Calu3 (cell line): ENCODE results near the gene FBXW11. TPM values are rescaled to one million over a fixed set of nuclear protein-coding genes. Genes with fewer than 3 reads are reported as not detected.
"Not testable (repeated sequence)": the region's sequence is repeated elsewhere in the genome, so short reads cannot be mapped to it uniquely, and the experiment has no call there.

ENCODE experiments used
- BruUV-seq: library from RNA; stranded (reverse); fragments of 400-500 nt; replicated peaks from 2 replicates; lab custom pipeline; 2021; lab: Mats Ljungman, UMichigan
- CTCF ChIA-PET: fragments of 300-600 bp; sonication (Branson Sonifier 250); formaldehyde crosslinking; loops from one replicate; lab custom pipeline; 2022; ENCODE audit warnings: antibody characterized with exemption; lab: Charles Lee
- DNase-seq: peaks from one replicate; pipeline ENCODE4 v3.0.0; 2022
- H3K27ac Mint-ChIP-seq: one replicate; pipeline ENCODE4 v1.8.0; 2022; ENCODE audit warnings: mixed read lengths; ENCODE audit not compliant: unreplicated experiment
- H3K27me3 Mint-ChIP-seq: one replicate; pipeline ENCODE4 v1.8.0; 2022; ENCODE audit warnings: mixed read lengths; ENCODE audit not compliant: unreplicated experiment
- H3K36me3 Mint-ChIP-seq: one replicate; pipeline ENCODE4 v1.8.0; 2022; ENCODE audit warnings: mild to moderate bottlenecking, moderate library complexity, mixed read lengths; ENCODE audit not compliant: insufficient read depth, unreplicated experiment
- H3K4me1 Mint-ChIP-seq: one replicate; pipeline ENCODE4 v1.8.0; 2022; ENCODE audit warnings: mild to moderate bottlenecking, low read depth, mixed read lengths; ENCODE audit not compliant: unreplicated experiment
- H3K4me3 Mint-ChIP-seq: one replicate; pipeline ENCODE4 v1.8.0; 2022; ENCODE audit warnings: mild to moderate bottlenecking, low read depth, moderate library complexity, mixed read lengths; ENCODE audit not compliant: unreplicated experiment
- H3K9me3 Mint-ChIP-seq: one replicate; pipeline ENCODE4 v1.8.0; 2022; ENCODE audit warnings: low read depth, mixed read lengths; ENCODE audit not compliant: unreplicated experiment
- intact Hi-C: fragments of 100-400 bp; cut with micrococcal nuclease; formaldehyde crosslinking; loops from one replicate; pipeline ENCODE4 v1.10.0; 2022; ENCODE audit not compliant: unreplicated experiment
- total RNA-seq: library from RNA; stranded (reverse); gene quantifications from 2 replicates; pipeline ENCODE4 v1.2.3, GENCODE V29; 2022
- TF ChIP-seq, protein P1 (sequence below): fragments of 200-600 bp; IDR thresholded peaks from one replicate; pipeline ENCODE4 v1.8.0; 2022; ENCODE audit warnings: antibody characterized with exemption; ENCODE audit not compliant: unreplicated experiment

Gene FBXW11
- total RNA-seq, 1 experiment from 2014 or later = 63.3 TPM

GRCh38 chr5:172035049-172035448 is 28.6 kb upstream of the FBXW11 start:
- intact Hi-C loops = no loop called here
- TF ChIP-seq, protein P1, sequence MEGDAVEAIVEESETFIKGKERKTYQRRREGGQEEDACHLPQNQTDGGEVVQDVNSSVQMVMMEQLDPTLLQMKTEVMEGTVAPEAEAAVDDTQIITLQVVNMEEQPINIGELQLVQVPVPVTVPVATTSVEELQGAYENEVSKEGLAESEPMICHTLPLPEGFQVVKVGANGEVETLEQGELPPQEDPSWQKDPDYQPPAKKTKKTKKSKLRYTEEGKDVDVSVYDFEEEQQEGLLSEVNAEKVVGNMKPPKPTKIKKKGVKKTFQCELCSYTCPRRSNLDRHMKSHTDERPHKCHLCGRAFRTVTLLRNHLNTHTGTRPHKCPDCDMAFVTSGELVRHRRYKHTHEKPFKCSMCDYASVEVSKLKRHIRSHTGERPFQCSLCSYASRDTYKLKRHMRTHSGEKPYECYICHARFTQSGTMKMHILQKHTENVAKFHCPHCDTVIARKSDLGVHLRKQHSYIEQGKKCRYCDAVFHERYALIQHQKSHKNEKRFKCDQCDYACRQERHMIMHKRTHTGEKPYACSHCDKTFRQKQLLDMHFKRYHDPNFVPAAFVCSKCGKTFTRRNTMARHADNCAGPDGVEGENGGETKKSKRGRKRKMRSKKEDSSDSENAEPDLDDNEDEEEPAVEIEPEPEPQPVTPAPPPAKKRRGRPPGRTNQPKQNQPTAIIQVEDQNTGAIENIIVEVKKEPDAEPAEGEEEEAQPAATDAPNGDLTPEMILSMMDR = no peak
- H3K9me3 Mint-ChIP-seq = peaks cover 6% of the 10 kb centered on the region
- no peak overlapping the region for H3K27ac Mint-ChIP-seq
- peaks cover 4% of the 10 kb centered on the region for H3K4me1 Mint-ChIP-seq
- H3K27me3 Mint-ChIP-seq = peaks cover 16% of the 10 kb centered on the region
- H3K36me3 Mint-ChIP-seq = no peaks in the 10 kb centered on the region
- no peak for DNase-seq
- BruUV-seq = no TSS peak
- CTCF ChIA-PET = no interaction called here
- no peak overlapping the region for H3K4me3 Mint-ChIP-seq

- Mint-ChIP-seq H3K4me3 (no peak overlapping the region), H3K4me1 (no peaks in the 10 kb centered on the region), H3K36me3 (no peaks in the 10 kb centered on the region), H3K27me3 (peaks cover 30% of the 10 kb centered on the region), H3K27ac (no peak overlapping the region), H3K9me3 (peaks cover 6% of the 10 kb centered on the region)
- BruUV-seq = no TSS peak
- TF ChIP-seq, protein P1 = no peak
- no peak for DNase-seq
- intact Hi-C loops = no loop called here
- CTCF ChIA-PET = no interaction called here
These were observed 25.5 kb upstream of the FBXW11 start for GRCh38 chr5:172031894-172032461.

DNA sequence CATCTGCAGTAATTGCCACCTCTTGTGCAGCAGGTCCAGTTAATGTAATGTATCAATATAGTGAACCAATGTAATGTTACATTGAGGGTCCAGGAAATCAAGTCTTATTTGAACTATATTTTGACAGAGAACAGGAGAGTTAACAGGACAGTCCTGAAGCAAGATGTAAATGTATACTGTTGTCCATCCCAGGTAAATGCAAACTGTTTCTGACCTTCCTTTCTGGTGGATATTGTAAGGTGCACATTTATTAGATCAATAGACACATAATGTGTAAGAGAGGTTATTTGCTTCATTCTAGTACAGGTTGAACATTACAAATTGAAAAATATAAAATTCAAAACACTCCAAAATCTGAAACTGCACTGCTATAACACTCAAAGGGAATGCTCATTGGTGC is 23.4 kb upstream of the FBXW11 start:
- intact Hi-C loops = loop anchor here (2.0 kb wide), 1 partner anchor 59 kb away; no protein-coding TSS in a partner anchor
- H3K36me3 Mint-ChIP-seq = no peaks in the 10 kb centered on the region
- CTCF ChIA-PET = no interaction called here
- no peaks in the 10 kb centered on the region for H3K4me1 Mint-ChIP-seq
- no TSS peak for BruUV-seq
- no peak overlapping the region for H3K27ac Mint-ChIP-seq
- no peak for DNase-seq
- H3K9me3 Mint-ChIP-seq = peaks cover 6% of the 10 kb centered on the region
- peaks cover 30% of the 10 kb centered on the region for H3K27me3 Mint-ChIP-seq
- no peak overlapping the region for H3K4me3 Mint-ChIP-seq
- TF ChIP-seq, protein P1 = no peak

DNA sequence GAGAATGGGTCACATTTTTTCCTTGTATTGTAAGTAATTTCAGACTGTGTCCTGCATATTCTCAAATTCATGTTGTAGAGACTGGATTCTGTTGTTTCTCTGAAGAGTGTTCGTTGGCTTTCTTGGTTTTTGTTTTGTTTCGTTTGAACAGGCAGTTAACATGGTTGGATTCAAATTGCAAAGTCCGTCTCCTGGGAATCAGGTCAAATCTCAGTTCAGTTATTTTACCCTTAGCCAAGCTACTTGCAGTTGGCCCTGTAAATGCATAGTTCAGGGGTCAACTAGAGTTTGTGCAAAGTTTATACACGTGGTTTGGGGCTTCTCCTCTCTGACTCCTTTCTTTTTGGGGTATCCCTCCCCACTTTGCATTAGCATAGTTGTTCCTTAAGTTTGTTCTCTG is 21.7 kb upstream of the FBXW11 start:
- Mint-ChIP-seq H3K9me3 (peaks cover 6% of the 10 kb centered on the region), H3K4me1 (no peaks in the 10 kb centered on the region), H3K4me3 (no peak overlapping the region), H3K36me3 (no peaks in the 10 kb centered on the region), H3K27ac (no peak overlapping the region), H3K27me3 (peaks cover 30% of the 10 kb centered on the region)
- intact Hi-C loops = loop anchor here (2.0 kb wide), 1 partner anchor 57 kb away; no protein-coding TSS in a partner anchor
- TF ChIP-seq, protein P1 = no peak
- BruUV-seq = no TSS peak
- no peak for DNase-seq
- CTCF ChIA-PET = no interaction called here

GRCh38 chr5:172020110-172020786 is 13.8 kb upstream of the FBXW11 start:
- BruUV-seq, H3K27ac Mint-ChIP-seq, H3K4me1 Mint-ChIP-seq, H3K4me3 Mint-ChIP-seq, intact Hi-C loops, H3K9me3 Mint-ChIP-seq, H3K36me3 Mint-ChIP-seq, H3K27me3 Mint-ChIP-seq, DNase-seq: not testable (repeated sequence)
- CTCF ChIA-PET = interaction anchor here (0.6 to 1.0 kb wide), 2 partner anchors 70 to 108 kb away, joined by 3 to 5 read pairs; no protein-coding TSS in a partner anchor
